Head of caudate nucleus (tissue), 42 donors: Measurements from ENCODE around the gene GMPR.

Source experiments
- DNase-seq, 42 donors: peaks; one replicate each; pipeline versions ENCODE4 v3.0.0 to v3.0.0-alpha.2; 2020 to 2021; ENCODE audit warnings: mixed read lengths in 7 of 42
- intact Hi-C: fragments of 100-400 bp; cut with DNase I; formaldehyde crosslinking; loops from one replicate; pipeline ENCODE4 v1.15.0; 2022

The GMPR gene

DNA sequence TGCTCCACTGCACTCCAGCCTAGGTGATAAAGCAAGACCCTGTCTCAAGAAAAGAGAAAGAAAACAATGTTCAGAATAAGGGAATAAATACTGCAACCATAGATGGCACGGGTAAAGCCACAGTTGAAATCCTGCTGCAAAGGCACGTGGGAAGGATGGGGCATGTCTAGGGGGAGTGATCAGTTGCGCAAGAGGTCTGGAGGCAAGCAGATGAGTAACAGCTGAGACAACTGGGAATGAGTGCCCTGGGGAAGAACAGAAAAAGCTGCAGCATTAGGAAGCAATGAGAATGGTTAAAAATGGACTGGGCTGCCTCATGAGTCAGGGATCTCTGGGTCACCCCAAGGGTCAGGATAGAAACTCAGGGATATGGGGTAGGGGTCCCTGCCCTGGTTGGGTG lies 96.3 kb downstream of the GMPR start:
- DNase-seq = peak in 11 of 42 donors; percentile 20 to 77 (median 51)
- intact Hi-C loops = loop anchor here (5.0 to 10.0 kb wide), 3 partner anchors 47 to 428 kb away; partner anchors contain the start of gene ATXN1

DNA sequence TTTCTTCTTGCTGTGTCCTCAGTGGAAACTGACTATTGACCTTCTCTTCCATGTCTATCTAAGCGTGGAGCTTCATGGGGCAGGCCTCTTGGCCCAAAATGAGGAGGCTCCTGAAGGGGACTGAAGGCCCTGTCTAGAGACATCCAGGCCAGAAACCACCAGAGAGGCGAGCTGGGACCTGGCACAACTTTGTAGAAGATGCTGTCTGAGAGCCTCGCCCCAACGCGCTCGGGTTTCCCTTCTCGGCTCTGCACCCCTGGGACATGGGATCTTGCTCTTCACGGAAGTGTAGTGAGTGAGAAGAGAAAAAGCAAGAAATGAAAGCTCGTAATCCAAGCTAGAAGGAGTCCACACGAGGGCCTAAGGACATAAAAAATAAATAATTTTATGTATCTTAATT lies 96.8 kb downstream of the GMPR start:
- intact Hi-C loops = loop anchor here (10.0 kb wide), 1 partner anchor 170 kb away; no protein-coding TSS in a partner anchor
- peak in 1 of 42 donors; percentile 20 for DNase-seq

DNA sequence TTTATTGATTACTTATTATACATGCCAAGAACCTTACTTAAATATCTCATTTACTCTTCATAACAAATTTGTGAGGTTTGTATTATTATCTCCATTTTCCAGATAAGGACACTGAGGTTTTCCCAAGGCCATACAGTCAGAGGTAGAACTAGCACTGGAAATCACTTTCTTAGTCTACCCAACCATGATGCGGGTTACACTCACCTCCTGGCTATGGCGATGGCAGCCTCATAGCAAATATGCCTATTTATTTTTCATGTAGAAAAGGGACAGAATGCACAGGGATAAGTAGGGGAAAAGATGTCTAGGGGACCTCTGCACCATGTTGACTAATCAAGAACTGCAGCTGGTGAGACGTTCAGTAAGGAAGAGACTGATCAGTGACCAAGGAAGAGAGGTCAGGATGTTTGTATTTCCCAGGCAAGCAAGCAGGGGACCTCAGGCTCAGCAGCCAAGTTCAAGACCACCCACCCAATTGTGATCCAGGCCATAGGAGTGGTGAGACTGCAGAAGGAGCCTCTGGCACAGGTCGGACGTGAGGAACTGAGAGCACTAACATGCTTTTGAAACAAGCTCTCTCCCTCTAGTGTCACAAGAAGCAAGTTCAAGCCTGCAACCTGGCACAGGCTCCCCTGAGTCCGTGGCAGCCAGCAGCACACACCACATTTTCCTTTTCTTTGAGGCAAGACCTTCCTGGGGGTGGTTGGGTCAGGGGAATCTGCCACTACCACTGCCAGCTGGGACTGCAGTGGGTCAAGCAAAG lies 97.8 kb downstream of the GMPR start:
- peak in 1 of 42 donors; percentile 22 for DNase-seq
- intact Hi-C loops = loop anchor here (10.0 kb wide), 1 partner anchor 169 kb away; no protein-coding TSS in a partner anchor

DNA sequence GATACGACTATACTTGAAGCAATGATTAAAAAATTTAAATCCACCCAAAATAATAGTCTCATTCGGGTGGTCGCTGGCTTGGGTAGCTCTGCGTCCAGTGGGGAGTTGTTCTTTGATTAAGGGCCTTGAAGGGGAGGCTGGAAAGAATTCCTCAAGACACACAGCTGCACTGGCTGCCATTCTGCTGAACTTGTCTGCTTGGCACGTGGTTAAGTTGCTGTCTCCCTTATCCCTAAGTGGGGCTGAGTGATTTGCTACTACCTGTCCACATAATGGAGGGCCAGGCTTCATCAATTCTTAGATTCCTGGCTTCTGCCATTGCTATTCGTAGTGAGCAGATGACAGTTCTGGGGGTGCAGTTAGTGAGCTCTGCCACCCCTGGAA lies 98.5 kb downstream of the GMPR start:
- peak in 1 of 42 donors; percentile 12 for DNase-seq
- intact Hi-C loops = loop anchor here (10.0 kb wide), 1 partner anchor 168 kb away; no protein-coding TSS in a partner anchor

DNA sequence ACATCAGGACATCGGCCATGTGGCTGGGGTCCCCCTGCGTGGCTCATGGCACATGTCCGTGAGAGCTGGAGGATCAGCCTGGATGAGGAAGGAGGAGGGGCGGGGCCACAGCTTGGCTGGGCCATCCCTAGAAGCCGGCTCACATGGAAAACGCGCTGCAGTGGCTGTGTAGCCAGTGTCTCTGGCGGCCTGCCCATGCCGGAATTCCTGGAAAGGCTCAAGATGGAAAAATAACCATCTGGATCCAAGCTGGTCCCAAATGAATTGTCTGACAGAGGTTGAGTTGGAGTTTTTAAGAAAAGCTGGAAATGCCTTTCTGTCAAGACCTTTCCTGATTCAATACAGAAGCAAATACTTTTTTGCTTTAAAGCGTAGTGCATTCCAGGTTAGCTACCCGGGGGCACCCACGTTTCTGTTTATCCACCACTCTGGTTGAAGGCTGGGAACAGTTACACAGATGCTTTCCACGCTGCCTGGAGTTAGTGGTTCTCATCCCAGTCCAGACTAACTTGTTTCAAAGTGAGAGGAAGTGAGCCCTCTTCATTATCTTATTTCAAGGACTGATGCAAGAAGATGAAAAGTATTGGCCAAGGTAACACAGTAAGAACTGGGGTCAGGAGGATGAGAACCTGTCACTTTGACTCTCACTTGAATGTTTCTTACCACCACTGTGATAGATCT lies 99.0 kb downstream of the GMPR start:
- DNase-seq = peak in 32 of 42 donors; percentile 27 to 79 (median 54)
- intact Hi-C loops = loop anchor here (10.0 kb wide), 1 partner anchor 167 kb away; no protein-coding TSS in a partner anchor

DNA sequence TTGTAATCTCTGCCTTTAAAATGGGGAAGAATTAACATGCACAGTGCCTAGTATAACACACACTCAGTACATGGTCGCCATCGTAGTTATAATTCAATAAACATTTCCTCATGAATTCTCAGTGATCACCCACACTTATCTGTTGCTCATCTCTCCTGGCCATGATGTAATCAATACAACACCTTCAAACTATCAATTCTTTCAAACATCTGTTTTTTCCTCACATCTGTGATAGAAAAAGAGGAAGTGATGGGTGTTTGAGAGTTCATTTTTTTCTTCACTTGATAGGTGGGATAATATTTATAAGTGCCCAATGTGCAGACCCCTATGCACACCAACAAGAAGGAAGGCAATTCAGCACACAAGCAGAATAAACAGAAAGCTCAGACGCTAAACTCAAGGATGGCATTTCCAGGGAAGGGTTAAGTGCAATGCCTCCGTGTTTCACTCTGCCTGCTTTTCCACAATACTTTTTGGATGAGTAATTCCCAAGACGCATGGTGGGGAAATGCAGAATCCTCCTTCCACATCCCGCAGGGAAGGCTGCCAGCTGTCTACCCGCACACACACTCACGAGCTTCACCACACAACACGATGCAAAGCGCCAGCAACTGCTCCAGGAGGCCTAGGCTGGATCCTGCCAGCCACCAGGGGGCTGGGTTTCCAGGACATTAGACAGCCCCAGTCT lies 100.3 kb downstream of the GMPR start:
- intact Hi-C loops = loop anchor here (10.0 kb wide), 1 partner anchor 166 kb away; no protein-coding TSS in a partner anchor
- peak in 37 of 42 donors; percentile 19 to 80 (median 56) for DNase-seq

DNA sequence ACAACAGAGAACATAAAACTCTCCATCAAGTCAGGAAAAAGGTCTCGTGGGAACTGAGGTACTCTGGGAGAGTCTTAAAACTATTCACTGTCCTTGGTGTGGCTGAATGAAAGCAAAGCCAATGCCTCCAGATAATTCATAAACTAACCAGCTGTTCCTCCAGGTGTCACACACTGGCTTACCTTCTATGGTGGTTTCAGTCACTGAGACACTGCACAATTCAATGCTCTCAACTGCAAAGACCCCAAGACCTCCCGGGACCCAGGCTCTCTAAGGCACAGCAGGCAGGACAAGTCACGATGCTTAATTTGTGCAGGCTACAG lies 100.8 kb downstream of the GMPR start:
- peak in 1 of 42 donors; percentile 22 for DNase-seq
- intact Hi-C loops = loop anchor here (10.0 kb wide), 1 partner anchor 166 kb away; no protein-coding TSS in a partner anchor

DNA sequence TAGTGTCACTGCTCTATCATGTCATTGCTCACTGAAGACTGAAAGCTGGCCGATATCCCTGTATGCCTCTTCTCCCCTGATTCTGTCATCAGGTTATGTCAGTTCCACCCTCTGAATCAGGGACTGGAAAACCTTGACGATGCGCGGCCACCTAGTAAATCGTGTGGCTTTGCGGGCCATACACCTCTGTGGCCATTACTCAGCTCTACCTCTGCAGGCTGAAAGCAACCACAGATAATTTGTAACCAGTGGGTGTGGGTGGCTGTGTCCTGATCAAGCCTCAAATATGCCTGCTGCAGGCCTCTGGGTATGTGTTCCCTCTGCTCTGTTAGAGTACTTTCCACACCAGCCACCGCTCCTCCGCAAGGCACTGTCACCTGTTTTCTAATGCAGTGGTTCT lies 105.2 kb downstream of the GMPR start:
- peak in 1 of 42 donors; percentile 35 for DNase-seq
- intact Hi-C loops = no loop called here

DNA sequence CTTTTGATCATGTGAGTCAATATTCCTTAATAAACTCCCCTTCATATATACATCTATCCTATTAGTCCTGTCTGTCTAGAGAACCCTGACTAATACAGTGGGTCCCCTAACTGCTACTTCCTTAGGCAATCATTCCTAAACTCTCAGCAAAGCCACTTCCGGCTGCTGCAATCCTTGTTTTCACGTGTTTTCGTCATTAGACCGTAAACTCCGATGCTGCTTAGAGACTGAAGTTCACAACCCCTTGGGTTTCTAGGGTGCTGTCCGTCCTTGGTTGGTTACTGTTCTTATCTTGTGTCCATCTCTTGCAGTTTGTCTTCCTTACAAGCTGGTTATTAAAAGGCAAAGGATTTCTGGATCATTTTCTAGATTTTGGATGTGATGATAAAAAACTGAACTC lies 106.4 kb downstream of the GMPR start:
- intact Hi-C loops = no loop called here
- DNase-seq = no peak
